KMS-11 (cell line): ENCODE measurements around the gene EPHB6.

Experiments used
- H2AFZ ChIP-seq: fragments of 200-600 bp; sonication (generic); 2 replicates; pipeline ENCODE4 v1.6.1; 2016; ENCODE audit warnings: antibody characterized with exemption, mixed run types, low read depth
- H3K27ac ChIP-seq: fragments of 200-600 bp; sonication (generic); 2 replicates; pipeline ENCODE4 v1.6.1; 2016; ENCODE audit warnings: mild to moderate bottlenecking, mixed run types
- H3K27me3 ChIP-seq: fragments of 200-600 bp; sonication (generic); 2 replicates; pipeline ENCODE4 v1.6.1; 2017; ENCODE audit warnings: mild to moderate bottlenecking, low read depth, mixed run types, moderate library complexity; ENCODE audit not compliant: insufficient read depth
- H3K36me3 ChIP-seq: fragments of 200-600 bp; sonication (generic); 2 replicates; pipeline ENCODE4 v1.6.1; 2017; ENCODE audit warnings: mild to moderate bottlenecking, mixed run types; ENCODE audit not compliant: insufficient read depth
- H3K4me1 ChIP-seq: fragments of 200-600 bp; sonication (generic); 2 replicates; pipeline ENCODE4 v1.6.1; 2016; ENCODE audit warnings: mild to moderate bottlenecking, low read depth, mixed run types; ENCODE audit not compliant: poor library complexity, severe bottlenecking
- H3K4me2 ChIP-seq: fragments of 200-600 bp; sonication (generic); 2 replicates; pipeline ENCODE4 v1.7.0; 2016; ENCODE audit warnings: mild to moderate bottlenecking, mixed run types
- H3K4me3 ChIP-seq: fragments of 200-600 bp; sonication (generic); IDR thresholded peaks from 2 replicates; pipeline ENCODE4 v1.6.1; 2017; ENCODE audit warnings: low read depth, low read length, mixed read lengths; ENCODE audit not compliant: insufficient read depth
- H3K79me2 ChIP-seq: fragments of 200-600 bp; sonication (generic); 2 replicates; pipeline ENCODE4 v1.6.1; 2016; ENCODE audit warnings: low read depth, mixed run types; ENCODE audit not compliant: insufficient read depth
- H3K9ac ChIP-seq: fragments of 200-600 bp; sonication (generic); 2 replicates; pipeline ENCODE4 v1.6.1; 2016; ENCODE audit warnings: mild to moderate bottlenecking, mixed run types
- H4K20me1 ChIP-seq: fragments of 200-600 bp; sonication (generic); 2 replicates; pipeline ENCODE4 v1.6.1; 2016; ENCODE audit warnings: mild to moderate bottlenecking, mixed run types; ENCODE audit not compliant: insufficient read depth
- CTCF ChIP-seq: fragments of 200-600 bp; sonication (generic); conservative IDR thresholded peaks from 2 replicates; pipeline ENCODE4 v1.6.1; 2017; ENCODE audit warnings: low read depth, mild to moderate bottlenecking, antibody characterized with exemption, low read length, moderate library complexity, mixed read lengths

Gene EPHB6

GRCh38 chr7:142908921-142909890 lies 54.3 kb downstream of the EPHB6 start:
- no peaks in the 10 kb centered on the region for H3K36me3 ChIP-seq
- H4K20me1 ChIP-seq = no peaks in the 10 kb centered on the region
- peak; percentile 62 for TF ChIP-seq CTCF
- H2AFZ ChIP-seq = no peak overlapping the region
- peaks cover 20% of the 10 kb centered on the region for H3K4me1 ChIP-seq
- no peak overlapping the region for H3K4me2 ChIP-seq
- no peaks in the 10 kb centered on the region for H3K27me3 ChIP-seq
- H3K4me3 ChIP-seq = no peak overlapping the region
- no peak overlapping the region for H3K9ac ChIP-seq
- no peaks in the 10 kb centered on the region for H3K79me2 ChIP-seq
- H3K27ac ChIP-seq = no peak overlapping the region

- Histone ChIP-seq H3K27ac (no peak overlapping the region), H3K4me1 (peaks cover 20% of the 10 kb centered on the region), H2AFZ (no peak overlapping the region), H3K4me3 (no peak overlapping the region), H4K20me1 (no peaks in the 10 kb centered on the region), H3K36me3 (no peaks in the 10 kb centered on the region), H3K4me2 (no peak overlapping the region), H3K9ac (no peak overlapping the region), H3K27me3 (no peaks in the 10 kb centered on the region), H3K79me2 (no peaks in the 10 kb centered on the region)
- no peak for TF ChIP-seq CTCF
Observed at GRCh38 chr7:142910031-142910433, 55.2 kb downstream of the EPHB6 start.

- Histone ChIP-seq H3K36me3 (no peaks in the 10 kb centered on the region), H3K9ac (no peak overlapping the region), H3K4me2 (no peak overlapping the region), H4K20me1 (no peaks in the 10 kb centered on the region), H3K4me3 (no peak overlapping the region), H3K79me2 (no peaks in the 10 kb centered on the region), H3K27ac (no peak overlapping the region), H2AFZ (no peak overlapping the region), H3K27me3 (no peaks in the 10 kb centered on the region), H3K4me1 (peaks cover 20% of the 10 kb centered on the region)
- TF ChIP-seq CTCF = no peak
Observed at GRCh38 chr7:142910481-142910880, 55.6 kb downstream of the EPHB6 start.

GRCh38 chr7:142913051-142913450 lies 58.2 kb downstream of the EPHB6 start:
- Histone ChIP-seq H3K27ac (no peak overlapping the region), H4K20me1 (no peaks in the 10 kb centered on the region), H3K9ac (no peak overlapping the region), H3K4me2 (no peak overlapping the region), H3K79me2 (no peaks in the 10 kb centered on the region), H3K27me3 (no peaks in the 10 kb centered on the region), H3K4me3 (no peak overlapping the region), H3K36me3 (no peaks in the 10 kb centered on the region), H3K4me1 (no peaks in the 10 kb centered on the region), H2AFZ (no peak overlapping the region)
- TF ChIP-seq CTCF = no peak
